Measurements from ENCODE around the gene PAPPA2. TPM values are rescaled to one million over a fixed set of nuclear protein-coding genes. Genes with fewer than 3 reads are reported as not detected.

PAPPA2 gene
- total RNA-seq, 2 experiments from 2014 or later: 0.03 to 0.05 TPM

DNA sequence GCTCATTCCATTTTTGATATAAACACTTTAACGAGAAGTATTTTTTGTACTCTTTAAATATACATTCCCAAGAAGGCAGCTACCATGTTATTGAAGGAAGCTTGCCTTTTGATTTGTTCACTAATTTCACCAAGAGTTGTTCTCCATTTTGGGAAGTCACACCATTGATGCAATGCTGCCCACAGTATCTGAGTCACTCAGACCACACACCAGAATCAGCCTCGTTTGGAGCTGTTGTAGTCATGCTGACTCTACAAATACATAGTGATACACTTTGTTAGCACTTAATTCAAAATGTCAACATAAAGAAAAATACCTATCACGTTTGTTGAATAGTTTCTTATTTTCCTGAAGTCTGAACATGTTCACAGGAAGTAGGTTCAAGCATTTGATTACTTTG is 78.7 kb downstream of the PAPPA2 start:
- POLR2A ChIA-PET: no interaction called here
- Mint-ChIP-seq H3K36me3 (ENCODE audit: low read depth) (no peaks in the 10 kb centered on the region), H3K4me3 (no peak overlapping the region), H3K4me1 (ENCODE audit: low read depth) (no peaks in the 10 kb centered on the region), H3K27me3 (ENCODE audit: low read depth) (no peaks in the 10 kb centered on the region), H3K27ac (no peak overlapping the region), H3K9me3 (ENCODE audit: insufficient read depth) (no peaks in the 10 kb centered on the region)
- CTCF ChIA-PET: interaction anchor here (1.5 kb wide), 1 partner anchor 18 kb away, joined by 3 read pairs; no protein-coding TSS in a partner anchor
- ATAC-seq (no peak), DNase-seq (no peak)

DNA sequence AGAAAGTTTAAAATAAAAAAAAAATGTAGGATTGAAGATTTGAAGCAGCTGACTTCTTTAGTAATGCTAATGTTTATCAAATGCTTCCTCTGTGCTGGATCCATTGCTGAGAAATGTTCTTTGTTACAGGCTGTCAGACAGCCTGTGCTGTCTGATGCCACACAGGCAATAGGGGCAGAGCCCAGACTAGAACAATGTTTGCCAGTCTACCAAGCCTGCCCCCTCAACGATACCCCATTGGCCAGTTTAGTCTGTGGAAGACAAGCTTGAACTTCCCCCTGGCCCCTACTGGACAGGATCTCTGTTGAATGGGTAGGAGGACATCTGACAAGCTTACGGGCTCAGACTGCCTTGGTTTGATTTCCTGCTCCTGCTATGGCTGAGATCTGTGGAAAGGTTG is 79.4 kb downstream of the PAPPA2 start:
- Mint-ChIP-seq H3K4me1 (ENCODE audit: low read depth) (no peaks in the 10 kb centered on the region), H3K27ac (no peak overlapping the region), H3K27me3 (ENCODE audit: low read depth) (no peaks in the 10 kb centered on the region), H3K4me3 (no peak overlapping the region), H3K9me3 (ENCODE audit: insufficient read depth) (no peaks in the 10 kb centered on the region), H3K36me3 (ENCODE audit: low read depth) (no peaks in the 10 kb centered on the region)
- ChIA-PET CTCF (no interaction called here), POLR2A (no interaction called here)
- no peak for DNase-seq
- no peak for ATAC-seq

DNA sequence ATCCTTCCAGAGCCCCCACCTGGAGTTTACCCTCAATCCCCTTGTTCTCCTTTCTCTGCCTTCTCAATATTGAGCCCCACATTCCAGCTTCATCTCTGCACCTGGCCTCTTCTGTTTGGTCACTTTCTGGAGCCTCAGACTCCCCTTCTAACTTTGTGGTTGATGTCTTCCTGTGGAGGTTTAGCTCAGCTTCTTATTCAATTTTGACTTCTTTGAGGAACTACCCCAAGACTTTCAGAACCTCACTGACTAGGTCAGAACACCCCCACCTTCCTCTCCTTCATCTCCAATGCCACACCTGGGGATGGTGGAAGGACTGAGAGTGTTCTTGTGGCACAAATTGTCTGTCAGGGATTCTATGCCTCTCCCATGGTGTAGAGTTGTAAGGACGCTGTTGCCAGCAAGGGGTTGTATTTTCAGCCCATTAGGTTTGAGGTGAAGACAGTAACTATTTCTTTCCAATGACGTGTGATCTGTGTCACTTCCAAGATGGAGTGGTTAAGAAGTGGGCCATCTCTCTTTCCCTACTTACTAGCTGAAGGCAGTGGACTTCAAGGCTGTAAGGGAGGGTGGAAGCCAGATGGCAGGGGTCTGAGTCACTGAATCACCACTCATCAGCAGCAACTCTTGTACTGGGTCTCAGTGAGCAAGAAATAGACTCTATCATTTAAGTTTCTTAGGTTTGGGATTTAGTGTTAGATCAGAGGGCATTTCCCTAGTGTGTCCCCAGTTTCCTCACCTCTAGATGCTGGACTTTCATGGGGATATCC is 80.6 kb downstream of the PAPPA2 start:
- no peaks in the 10 kb centered on the region for H3K9me3 Mint-ChIP-seq (ENCODE audit: insufficient read depth)
- H3K27me3 Mint-ChIP-seq (ENCODE audit: low read depth): no peaks in the 10 kb centered on the region
- POLR2A ChIA-PET: no interaction called here
- no peak overlapping the region for H3K27ac Mint-ChIP-seq
- no peaks in the 10 kb centered on the region for H3K4me1 Mint-ChIP-seq (ENCODE audit: low read depth)
- CTCF ChIA-PET: no interaction called here
- ATAC-seq (no peak), DNase-seq (no peak)
- H3K4me3 Mint-ChIP-seq: no peak overlapping the region
- H3K36me3 Mint-ChIP-seq (ENCODE audit: low read depth): no peaks in the 10 kb centered on the region

GRCh38 chr1:176545034-176545639 is 82.2 kb downstream of the PAPPA2 start:
- Mint-ChIP-seq H3K27me3 (ENCODE audit: low read depth) (no peaks in the 10 kb centered on the region), H3K4me1 (ENCODE audit: low read depth) (no peaks in the 10 kb centered on the region), H3K4me3 (no peak overlapping the region), H3K9me3 (ENCODE audit: insufficient read depth) (no peaks in the 10 kb centered on the region), H3K27ac (no peak overlapping the region), H3K36me3 (ENCODE audit: low read depth) (no peaks in the 10 kb centered on the region)
- ChIA-PET POLR2A (no interaction called here), CTCF (no interaction called here)
- DNase-seq (no peak), ATAC-seq (no peak)

DNA sequence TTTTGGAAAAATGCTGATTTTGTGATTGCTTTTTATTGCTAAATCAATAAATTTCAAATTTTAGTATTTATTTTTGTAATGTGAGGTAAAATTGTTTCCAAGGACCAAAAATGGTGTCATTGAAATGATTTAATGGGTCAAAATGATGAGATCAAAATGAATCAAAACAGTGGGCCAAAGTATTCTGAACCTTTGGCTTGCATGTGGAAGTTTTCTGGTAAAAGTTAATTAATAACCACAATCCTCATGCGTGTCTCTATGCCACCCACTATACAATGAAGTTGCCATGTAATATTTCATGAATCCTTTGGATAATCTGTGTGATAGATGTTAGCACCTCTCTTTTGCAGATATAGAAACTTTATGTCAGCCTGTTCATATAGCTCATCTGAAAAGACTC is 83.8 kb downstream of the PAPPA2 start:
- H3K27ac Mint-ChIP-seq: no peak overlapping the region
- no peaks in the 10 kb centered on the region for H3K27me3 Mint-ChIP-seq (ENCODE audit: low read depth)
- ChIA-PET CTCF (no interaction called here), POLR2A (no interaction called here)
- H3K4me1 Mint-ChIP-seq (ENCODE audit: low read depth): no peaks in the 10 kb centered on the region
- no peak for ATAC-seq
- H3K9me3 Mint-ChIP-seq (ENCODE audit: insufficient read depth): no peaks in the 10 kb centered on the region
- no peaks in the 10 kb centered on the region for H3K36me3 Mint-ChIP-seq (ENCODE audit: low read depth)
- no peak overlapping the region for H3K4me3 Mint-ChIP-seq
- DNase-seq: no peak

- Mint-ChIP-seq H3K27me3 (ENCODE audit: low read depth) (peaks cover 7% of the 10 kb centered on the region), H3K36me3 (ENCODE audit: low read depth) (no peaks in the 10 kb centered on the region), H3K27ac (no peak overlapping the region), H3K4me1 (ENCODE audit: low read depth) (no peaks in the 10 kb centered on the region), H3K4me3 (no peak overlapping the region), H3K9me3 (ENCODE audit: insufficient read depth) (no peaks in the 10 kb centered on the region)
- POLR2A ChIA-PET: no interaction called here
- CTCF ChIA-PET: no interaction called here
- no peak for ATAC-seq
- DNase-seq: no peak
Measured at GRCh38 chr1:176551146-176551545, 88.2 kb downstream of the PAPPA2 start.

GRCh38 chr1:176552217-176552991 is 89.4 kb downstream of the PAPPA2 start:
- no peaks in the 10 kb centered on the region for H3K4me1 Mint-ChIP-seq (ENCODE audit: low read depth)
- CTCF ChIA-PET: no interaction called here
- POLR2A ChIA-PET: no interaction called here
- DNase-seq (no peak), ATAC-seq (no peak)
- H3K4me3 Mint-ChIP-seq: no peak overlapping the region
- H3K27me3 Mint-ChIP-seq (ENCODE audit: low read depth): peaks cover 7% of the 10 kb centered on the region
- no peaks in the 10 kb centered on the region for H3K36me3 Mint-ChIP-seq (ENCODE audit: low read depth)
- H3K9me3 Mint-ChIP-seq (ENCODE audit: insufficient read depth): no peaks in the 10 kb centered on the region
- no peak overlapping the region for H3K27ac Mint-ChIP-seq

DNA sequence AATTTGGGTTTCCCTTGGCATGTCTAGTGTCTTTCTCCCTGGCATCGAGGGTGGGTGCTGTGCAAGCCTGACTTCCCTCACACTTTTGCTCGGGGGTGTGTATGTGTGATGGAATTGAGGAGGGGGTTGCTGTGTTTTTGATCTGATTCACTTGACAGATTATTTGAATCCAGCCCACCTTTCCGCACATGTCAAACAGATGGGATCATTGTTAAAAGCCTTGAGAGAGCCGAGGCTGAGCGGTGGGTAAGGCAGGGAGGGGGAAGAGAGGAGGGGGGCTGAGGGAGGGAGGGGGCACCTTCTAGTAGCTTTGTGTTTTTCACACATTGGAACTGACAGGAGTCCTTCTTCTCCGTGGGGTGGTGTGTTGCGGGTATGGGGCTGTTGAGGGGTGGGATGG is 90.0 kb downstream of the PAPPA2 start:
- no peaks in the 10 kb centered on the region for H3K9me3 Mint-ChIP-seq (ENCODE audit: insufficient read depth)
- POLR2A ChIA-PET: no interaction called here
- no peaks in the 10 kb centered on the region for H3K4me1 Mint-ChIP-seq (ENCODE audit: low read depth)
- H3K27ac Mint-ChIP-seq: no peak overlapping the region
- CTCF ChIA-PET: no interaction called here
- H3K36me3 Mint-ChIP-seq (ENCODE audit: low read depth): no peaks in the 10 kb centered on the region
- no peak overlapping the region for H3K4me3 Mint-ChIP-seq
- no peak for ATAC-seq
- peaks cover 7% of the 10 kb centered on the region for H3K27me3 Mint-ChIP-seq (ENCODE audit: low read depth)
- DNase-seq: no peak

- Mint-ChIP-seq H3K27me3 (ENCODE audit: low read depth) (peaks cover 7% of the 10 kb centered on the region), H3K27ac (no peak overlapping the region), H3K4me3 (no peak overlapping the region), H3K36me3 (ENCODE audit: low read depth) (no peaks in the 10 kb centered on the region), H3K4me1 (ENCODE audit: low read depth) (no peaks in the 10 kb centered on the region), H3K9me3 (ENCODE audit: insufficient read depth) (no peaks in the 10 kb centered on the region)
- DNase-seq (no peak), ATAC-seq (no peak)
- CTCF ChIA-PET: no interaction called here
- POLR2A ChIA-PET: no interaction called here
Measured at GRCh38 chr1:176556288-176556687, 93.3 kb downstream of the PAPPA2 start.

- no peaks in the 10 kb centered on the region for H3K9me3 Mint-ChIP-seq (ENCODE audit: insufficient read depth)
- H3K36me3 Mint-ChIP-seq (ENCODE audit: low read depth): no peaks in the 10 kb centered on the region
- ATAC-seq: no peak
- H3K27me3 Mint-ChIP-seq (ENCODE audit: low read depth): peaks cover 7% of the 10 kb centered on the region
- no peak overlapping the region for H3K4me3 Mint-ChIP-seq
- no peaks in the 10 kb centered on the region for H3K4me1 Mint-ChIP-seq (ENCODE audit: low read depth)
- ChIA-PET CTCF (interaction anchor here (4.0 kb wide), 1 partner anchor 134 kb away, joined by 19 read pairs; no protein-coding TSS in a partner anchor), POLR2A (no interaction called here)
- H3K27ac Mint-ChIP-seq: no peak overlapping the region
- DNase-seq: no peak
Measured at GRCh38 chr1:176557543-176558258, 94.7 kb downstream of the PAPPA2 start.

- ChIA-PET POLR2A (no interaction called here), CTCF (interaction anchor here (4.0 kb wide), 1 partner anchor 133 kb away, joined by 19 read pairs; no protein-coding TSS in a partner anchor)
- no peak for DNase-seq
- H3K27me3 Mint-ChIP-seq (ENCODE audit: low read depth): peaks cover 5% of the 10 kb centered on the region
- H3K27ac Mint-ChIP-seq: no peak overlapping the region
- H3K4me1 Mint-ChIP-seq (ENCODE audit: low read depth): no peaks in the 10 kb centered on the region
- H3K4me3 Mint-ChIP-seq: no peak overlapping the region
- no peaks in the 10 kb centered on the region for H3K9me3 Mint-ChIP-seq (ENCODE audit: insufficient read depth)
- H3K36me3 Mint-ChIP-seq (ENCODE audit: low read depth): no peaks in the 10 kb centered on the region
- ATAC-seq: no peak
Measured at GRCh38 chr1:176558561-176558960, 95.6 kb downstream of the PAPPA2 start.

- H3K27me3 Mint-ChIP-seq (ENCODE audit: low read depth): no peaks in the 10 kb centered on the region
- ATAC-seq (no peak), DNase-seq (no peak)
- H3K36me3 Mint-ChIP-seq (ENCODE audit: low read depth): no peaks in the 10 kb centered on the region
- H3K9me3 Mint-ChIP-seq (ENCODE audit: insufficient read depth): no peaks in the 10 kb centered on the region
- CTCF ChIA-PET: interaction anchor here (0.7 to 4.0 kb wide), 4 partner anchors 19 to 135 kb away, joined by 3 to 19 read pairs (median 4); no protein-coding TSS in a partner anchor
- no peak overlapping the region for H3K4me3 Mint-ChIP-seq
- no peak overlapping the region for H3K27ac Mint-ChIP-seq
- no peaks in the 10 kb centered on the region for H3K4me1 Mint-ChIP-seq (ENCODE audit: low read depth)
- POLR2A ChIA-PET: no interaction called here
Measured at GRCh38 chr1:176559474-176559873, 96.5 kb downstream of the PAPPA2 start.
